Measurements from ENCODE around the gene GTSE1.

GTSE1 gene

GRCh38 chr22:46274381-46274780 is 22.3 kb upstream of the GTSE1 start:
- no peak for DNase-seq

- no peak for DNase-seq
These were observed 21.1 kb upstream of the GTSE1 start for GRCh38 chr22:46275455-46276122.

- no peak for DNase-seq
These were observed 20.1 kb upstream of the GTSE1 start for GRCh38 chr22:46276563-46276962.

- DNase-seq = no peak
These were observed 17.7 kb upstream of the GTSE1 start for GRCh38 chr22:46278656-46279645.

DNA sequence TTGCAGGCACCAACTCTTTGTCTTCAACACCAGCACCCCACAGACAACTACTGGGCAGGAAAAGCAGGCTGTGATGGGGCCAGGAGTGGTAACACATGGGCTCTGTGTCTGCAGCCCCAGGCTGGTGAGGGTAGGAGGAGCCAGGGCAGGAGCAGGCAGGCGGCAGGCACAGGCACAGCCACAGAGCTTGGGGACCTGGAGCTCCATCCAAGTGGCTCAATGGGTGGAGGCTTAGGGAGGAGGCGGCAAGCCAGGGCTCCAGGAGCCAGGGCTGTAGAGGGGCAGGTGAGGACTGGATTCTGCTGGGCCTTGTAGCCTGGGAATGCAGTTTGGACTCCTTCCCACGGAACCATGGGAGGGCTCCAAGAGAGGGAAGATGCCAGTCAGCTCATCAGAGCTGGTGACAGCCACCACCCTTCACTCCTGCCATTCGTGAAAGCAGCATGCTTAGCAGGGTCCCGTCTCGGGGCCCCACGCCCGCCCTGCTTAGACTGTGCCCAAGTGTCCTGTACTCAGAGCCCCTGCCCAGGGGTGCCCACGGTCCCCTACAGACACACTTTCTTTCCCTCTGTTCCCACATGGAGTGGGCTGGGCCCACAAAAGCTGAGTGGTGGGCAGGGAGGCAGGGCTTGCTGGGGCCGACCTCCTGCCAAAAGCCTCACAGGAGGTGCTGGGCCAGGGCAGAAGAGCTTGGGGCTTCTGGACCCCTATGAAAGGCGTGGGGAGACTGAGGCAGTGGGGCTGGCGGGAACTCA is 16.4 kb upstream of the GTSE1 start:
- no peak for DNase-seq

- no peak for DNase-seq
These were observed 15.6 kb upstream of the GTSE1 start for GRCh38 chr22:46280999-46281623.

- DNase-seq = no peak
These were observed 14.6 kb upstream of the GTSE1 start for GRCh38 chr22:46281866-46282678.

DNA sequence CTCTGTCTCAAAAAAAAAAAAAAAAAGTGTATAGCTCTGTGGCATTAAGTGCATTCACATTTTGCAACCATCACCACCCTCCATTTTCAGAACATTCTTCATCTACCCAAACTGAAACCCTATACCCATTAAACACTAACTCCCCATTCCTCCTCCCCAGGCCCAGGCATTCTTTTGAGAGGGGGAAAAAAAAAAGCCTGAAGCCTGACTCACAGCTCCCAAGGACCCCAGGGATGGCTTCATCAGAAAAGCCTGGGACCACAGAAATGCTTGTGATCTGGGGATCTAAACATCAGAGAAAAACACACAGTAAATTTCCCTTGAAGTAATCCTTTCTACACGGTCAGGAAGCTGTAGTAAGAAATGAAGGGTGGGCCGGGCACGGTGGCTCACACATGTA is 10.7 kb upstream of the GTSE1 start:
- DNase-seq = no peak

DNA sequence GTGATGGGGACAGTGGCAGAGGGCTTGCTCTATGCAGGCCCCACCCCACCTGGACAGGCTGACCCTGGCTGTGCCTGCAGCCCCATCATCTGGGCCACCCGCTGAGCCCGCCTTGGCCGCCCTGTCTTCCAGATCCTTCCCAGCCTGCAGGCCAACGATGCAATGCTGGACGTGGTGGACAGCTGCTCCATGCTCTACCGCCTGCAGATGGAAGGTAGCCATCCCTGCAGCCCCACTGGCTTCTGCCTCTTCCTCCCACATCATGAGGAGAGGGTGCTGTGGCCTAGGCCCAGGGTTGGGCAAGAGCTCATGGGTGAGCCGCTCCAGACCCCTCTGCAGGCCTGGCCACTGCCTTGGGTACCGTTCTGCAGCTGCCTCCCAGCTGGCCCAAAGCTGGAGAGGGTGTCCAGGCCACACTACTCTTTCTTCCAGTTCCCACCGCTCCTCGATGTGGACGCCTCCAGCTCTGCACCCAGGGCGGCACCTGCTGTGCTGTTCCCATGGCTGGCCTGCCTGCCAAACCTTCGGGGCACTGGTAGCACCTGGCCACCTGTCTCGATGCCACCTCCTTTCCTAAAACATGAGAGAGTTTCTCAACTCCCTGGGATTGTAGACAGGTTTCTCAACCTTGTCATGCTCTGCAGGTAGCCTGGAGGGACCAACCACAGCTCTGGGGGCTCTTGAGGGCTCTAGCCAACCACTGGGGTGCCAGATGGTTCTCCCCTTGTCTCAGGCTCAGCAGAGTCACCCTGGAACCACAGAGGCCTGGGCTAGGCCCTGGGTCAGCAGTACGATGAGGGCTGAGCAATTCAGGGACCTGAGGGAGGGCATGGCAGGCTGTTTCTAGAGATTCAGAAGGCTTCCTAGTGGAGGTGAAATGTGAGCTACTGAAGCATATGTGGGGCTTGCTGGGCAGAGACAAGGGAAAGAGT is 9.5 kb upstream of the GTSE1 start:
- DNase-seq = no peak

DNA sequence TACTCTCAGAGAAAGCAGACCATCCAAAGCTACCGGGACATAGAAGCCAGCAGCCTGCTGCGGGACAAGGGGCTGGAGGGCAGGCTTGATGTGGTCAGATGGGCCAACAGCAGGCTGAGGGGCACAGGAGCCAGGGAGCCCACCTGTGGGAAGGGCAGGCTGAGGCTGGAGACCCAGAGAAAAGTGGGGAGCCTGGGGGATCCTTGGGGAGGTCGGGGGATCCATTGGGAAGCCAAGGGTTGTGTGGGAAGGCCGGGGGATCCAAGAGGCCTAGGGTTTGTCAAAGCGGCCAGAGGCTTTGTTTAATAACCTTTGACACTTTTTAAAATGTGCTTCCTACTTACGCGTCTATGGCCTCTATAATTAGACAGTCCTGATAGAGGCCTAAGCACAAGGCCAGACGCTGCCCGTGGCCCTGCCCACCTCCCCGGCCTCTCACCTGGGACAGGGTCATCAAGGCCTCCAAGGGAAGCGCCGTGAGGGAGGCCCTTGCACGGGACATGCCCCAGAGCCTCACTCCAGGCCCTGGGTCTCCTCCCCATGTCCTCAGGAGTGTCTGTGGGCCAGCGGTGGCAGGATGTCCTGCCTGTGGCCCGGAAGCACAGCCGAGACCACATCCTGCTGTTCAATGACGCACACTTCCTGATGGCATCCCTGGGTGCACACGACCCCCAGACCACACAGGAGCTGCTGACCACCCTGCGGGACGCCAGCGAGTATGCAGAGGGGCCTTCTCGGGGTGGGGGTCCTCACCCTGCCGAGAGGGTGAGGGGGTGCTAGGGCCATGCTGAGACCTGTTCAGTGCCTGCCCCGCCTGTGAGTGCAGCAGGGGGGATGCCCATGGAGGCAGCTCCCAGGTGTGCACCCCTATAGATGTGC is 8.6 kb upstream of the GTSE1 start:
- no peak for DNase-seq

DNA sequence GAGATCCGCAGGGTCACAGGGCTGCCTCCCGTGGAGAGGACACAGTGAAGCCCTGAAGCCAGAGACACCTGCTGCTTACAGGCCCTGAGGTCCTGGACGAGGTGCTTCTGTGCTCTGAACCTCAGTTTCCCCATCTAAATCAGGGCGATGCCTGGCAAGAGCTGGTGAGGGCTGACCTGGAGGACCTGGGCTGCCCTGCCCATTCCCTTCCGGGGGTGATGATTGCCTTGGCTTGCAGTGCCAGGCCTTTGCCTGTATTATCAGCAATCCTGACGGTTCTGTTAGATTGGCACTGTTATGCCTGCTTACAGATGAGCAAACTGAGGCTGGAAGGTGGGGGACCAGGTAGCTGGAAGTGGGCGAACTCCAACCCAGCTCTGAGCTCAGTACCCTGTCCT is 7.8 kb upstream of the GTSE1 start:
- no peak for DNase-seq

DNA sequence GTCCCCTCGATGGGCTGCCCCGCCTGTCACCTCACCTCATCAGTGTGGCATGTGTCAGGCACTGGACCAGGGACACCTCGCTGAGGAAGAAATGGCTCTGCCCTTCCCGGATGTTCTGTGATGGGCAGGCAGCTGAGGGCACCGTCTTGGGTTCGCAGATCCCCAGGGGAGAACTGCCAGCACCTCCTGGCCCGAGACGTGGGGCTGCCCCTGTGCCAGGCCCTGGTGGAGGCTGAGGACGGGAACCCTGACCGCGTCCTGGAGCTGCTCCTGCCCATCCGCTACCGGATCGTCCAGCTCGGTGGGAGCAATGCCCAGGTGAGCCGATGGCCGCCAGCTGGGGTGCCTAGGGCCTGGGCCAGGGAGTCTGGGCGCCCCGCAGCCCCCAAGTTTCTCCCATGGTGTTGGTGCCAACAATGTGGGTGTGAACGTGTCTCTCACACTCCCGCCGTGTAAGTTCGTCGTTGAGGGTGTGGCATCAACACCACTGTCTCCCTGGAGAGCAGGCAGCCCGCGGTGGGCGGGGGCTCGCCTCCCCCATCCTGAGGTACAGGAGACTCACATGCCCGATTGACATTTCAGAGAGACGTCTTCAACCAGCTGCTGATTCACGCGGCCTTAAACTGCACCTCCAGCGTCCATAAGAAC is 7.3 kb upstream of the GTSE1 start:
- DNase-seq = no peak

DNA sequence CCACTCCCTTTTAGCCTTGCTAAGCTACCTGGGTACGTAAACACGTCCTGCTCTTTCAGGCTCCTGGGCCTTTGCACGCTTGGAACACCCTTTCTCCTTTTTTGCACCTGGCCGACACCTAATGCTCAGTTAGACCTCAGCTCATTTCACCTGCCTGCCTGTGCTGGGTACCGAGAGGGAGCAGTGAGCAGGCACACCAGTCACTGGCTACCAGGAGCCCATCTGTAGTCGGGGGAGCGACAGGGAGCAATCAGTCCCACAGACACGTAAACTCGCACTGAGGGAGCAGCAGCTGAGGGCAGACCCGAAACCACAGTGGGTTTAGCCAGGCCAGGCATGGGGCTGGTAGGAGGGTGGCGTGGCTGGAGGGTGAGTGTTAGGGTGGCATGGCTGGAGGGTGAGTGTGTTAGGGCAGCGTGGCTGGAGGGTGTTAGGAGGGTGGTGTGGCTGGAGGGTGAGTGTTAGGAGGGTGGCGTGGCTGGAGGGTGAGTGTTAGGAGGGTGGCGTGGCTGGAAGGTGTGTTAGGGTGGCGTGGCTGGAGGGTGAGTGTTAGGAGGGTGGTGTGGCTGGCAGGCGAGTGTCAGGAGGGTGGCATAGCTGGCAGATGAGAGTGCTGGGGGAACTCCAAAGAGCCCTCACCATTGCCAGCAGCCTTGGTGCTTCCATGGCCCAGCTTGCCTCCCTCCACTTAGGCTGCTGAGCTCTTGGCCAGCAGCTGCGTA is 6.4 kb upstream of the GTSE1 start:
- DNase-seq = no peak

DNA sequence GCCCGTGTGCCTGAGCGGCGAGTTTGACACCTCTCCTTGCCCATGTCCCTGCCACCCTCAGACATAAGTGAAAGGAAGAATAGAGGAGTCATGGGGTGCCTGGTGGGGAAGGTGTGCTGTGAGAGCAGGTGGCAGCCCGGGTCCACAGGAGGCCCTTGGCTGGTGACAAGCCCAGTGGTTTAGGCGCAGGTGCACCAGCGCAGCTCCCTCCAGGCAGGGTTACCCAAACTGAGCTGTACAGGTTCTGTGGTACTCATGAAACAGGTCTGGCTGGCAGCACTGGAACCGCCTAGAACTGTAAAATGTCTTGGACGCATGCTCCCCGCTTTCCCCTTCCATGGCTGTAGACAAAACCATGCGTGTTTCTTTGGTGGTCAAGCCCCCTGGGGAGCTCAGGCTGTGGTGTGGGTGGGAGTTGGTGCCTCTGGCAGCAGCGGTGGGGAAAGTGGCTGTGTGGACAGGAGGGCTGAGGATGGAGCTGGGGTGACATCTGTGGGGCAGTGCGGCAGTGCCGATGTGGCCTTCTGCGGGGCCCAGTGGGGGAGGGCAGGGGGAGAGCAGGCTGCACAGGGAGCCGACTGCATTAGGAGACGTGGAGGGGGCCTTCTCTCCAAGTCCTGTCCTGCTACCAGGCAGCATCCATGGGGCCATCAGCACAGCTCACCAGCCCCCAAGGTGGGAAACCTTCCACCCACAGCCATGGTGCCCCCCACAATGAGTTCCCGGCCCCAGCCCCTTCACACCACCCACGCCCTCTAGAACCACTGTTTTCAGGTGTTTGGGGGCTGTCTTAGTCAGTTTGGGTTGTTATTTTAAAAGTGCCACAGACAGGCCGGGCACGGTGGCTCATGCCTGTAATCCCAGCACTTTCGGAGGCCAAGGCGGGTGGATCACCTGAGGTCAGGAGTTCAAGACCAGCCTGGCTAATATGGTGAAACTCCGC is 5.6 kb upstream of the GTSE1 start:
- DNase-seq = no peak

DNA sequence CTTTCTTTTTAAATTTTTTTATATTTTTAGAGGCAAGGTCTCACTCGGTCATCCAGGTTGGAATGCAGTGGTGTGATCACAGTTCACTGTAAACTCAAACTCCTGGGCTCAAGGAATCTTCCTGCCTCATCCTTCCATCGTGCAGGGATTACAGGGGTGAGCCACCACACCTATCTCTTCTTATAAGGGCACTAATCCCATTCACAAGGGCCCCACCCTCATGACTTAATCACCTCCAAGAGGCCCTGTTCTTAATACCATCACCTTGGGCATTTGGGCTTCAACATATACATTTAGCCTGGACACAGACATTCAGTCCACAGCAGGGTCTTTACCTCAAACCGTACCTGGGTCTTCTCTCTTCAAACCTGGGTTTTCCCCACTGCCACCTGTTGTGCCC is 4.5 kb upstream of the GTSE1 start:
- no peak for DNase-seq

- DNase-seq = no peak
These were observed 3.9 kb upstream of the GTSE1 start for GRCh38 chr22:46292732-46293131.

- DNase-seq = no peak
These were observed 3.0 kb upstream of the GTSE1 start for GRCh38 chr22:46293577-46294260.
